G401.6 (cell line): ENCODE measurements around the gene FADS3.

Source experiments
- FAIRE-seq: peaks from 2 replicates; lab custom pipeline; 2012; peaks lifted over from hg19 to GRCh38; lab: Jason Lieb, UNC

The FADS3 gene

DNA sequence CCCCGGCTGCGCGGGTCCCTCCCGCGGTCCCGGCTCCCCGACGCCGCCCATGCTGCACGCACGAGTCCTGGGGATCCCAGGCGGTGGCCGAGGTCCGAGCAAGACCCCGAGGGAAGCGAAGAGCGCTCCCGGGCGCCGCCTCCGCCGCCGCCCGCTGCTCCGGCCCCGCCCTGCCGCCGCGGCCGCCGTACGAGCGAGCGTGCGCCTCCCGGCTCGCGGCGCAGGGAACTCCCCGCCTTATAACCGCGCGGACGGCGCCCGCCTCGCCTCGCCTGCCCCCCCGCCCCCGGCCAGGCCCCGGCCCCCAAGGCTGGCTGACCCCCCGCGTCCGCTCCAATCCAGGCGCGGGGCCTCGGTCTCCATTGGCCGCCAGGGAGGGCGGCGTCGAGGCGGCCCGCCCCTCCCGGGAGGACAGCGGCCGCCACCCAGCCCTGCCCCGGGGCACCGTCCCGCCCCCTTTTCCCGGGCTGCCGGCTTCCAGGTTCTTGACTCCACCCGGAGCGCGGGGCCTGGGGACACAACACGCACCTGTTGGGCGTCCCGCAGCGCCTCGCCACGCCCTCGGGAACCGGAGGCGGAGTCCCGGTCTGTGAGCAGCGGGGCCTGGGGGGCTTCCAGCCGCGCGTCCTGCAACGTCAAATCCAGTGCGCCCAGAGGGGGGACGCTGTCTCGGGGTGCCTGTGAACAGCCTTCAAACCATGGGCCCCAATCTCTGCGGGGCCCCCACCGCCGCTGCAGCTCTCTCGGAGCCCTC lies at the start of gene FADS3:
Gene FADS3, minus strand, starts transcription at position 215 of the 754 bp plus-strand sequence. Its CDS starts 164 bp downstream, at position 51.
- FAIRE-seq = no peak

DNA sequence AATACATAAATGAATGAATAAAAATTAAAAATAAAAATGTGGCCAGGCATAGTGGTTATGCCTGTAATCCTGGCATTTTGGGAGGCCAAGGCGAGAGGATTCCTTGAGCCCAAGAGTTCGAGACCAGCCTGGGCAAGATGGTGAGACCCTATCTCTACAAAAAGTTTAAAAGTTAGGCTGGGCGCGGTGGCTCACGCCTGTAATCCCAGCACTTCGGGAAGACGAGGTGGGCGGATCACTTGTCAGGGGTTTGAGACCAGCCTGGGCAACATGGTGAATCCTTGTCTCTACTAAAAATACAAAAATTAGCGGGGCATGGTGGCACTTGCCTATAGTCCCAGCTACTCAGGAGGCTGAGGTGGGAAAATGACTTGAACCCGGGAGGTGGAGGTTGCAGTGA lies 49.1 kb upstream of the FADS3 start:
- no peak for FAIRE-seq

DNA sequence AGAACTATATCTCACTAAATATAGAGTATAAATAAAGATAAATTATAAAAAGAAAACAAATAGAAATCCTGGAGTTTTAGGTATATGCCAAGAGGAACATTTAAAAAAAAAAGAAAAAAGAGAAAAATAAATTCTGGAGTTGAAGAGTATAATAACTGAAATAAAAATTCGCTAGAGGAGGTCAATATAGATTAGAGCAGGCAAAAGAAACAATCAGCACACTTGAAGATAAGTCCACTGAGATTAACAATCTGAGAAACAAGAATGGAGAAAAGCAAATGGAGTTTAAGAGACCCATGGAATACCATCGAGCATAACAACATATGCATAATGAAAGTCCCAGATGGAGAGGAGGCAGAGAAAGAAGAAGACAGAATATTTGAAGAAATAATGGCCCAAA lies 44.5 kb upstream of the FADS3 start:
- peak; percentile 47 for FAIRE-seq

DNA sequence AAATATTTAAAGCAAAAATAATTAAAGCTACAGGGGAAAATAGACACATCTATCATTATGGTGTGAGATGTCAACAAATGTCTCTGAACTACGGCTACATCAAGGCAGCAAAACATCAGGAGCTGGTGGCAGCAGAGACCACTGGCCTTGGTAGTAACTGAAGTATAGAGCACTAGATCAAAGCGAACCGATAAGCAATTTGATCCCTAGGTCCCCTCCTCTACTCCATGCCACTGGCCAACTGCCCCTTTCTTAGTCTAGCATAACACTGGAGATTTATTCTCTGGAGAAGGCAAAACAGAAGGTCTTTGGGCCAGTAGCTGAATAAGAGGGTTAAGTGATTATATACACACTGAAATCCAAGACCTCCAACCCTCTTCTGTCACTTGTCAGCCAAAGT lies 39.6 kb upstream of the FADS3 start:
- no peak for FAIRE-seq

- FAIRE-seq = no peak
Observed at GRCh38 chr11:61928606-61929005, 37.3 kb upstream of the FADS3 start.

GRCh38 chr11:61927501-61927900 lies 36.2 kb upstream of the FADS3 start:
- no peak for FAIRE-seq

DNA sequence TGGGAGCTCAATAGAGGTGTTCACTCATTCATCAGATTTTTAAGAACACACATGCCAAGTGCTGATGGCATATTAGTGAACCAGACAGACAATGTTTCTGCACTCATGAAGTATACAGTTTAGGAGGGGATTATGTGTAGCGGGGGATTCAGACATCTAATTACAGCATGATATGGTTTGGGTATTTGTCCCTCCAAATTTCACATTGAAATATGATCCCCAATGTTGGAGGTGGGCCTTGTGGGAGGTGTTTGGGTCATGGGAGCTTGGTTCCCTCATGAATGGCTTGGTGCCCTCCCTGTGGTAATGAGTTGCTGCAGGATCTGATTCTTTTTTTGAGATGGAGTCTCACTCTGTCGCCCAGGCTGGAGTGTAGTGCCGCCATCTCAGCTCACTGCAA lies 34.9 kb upstream of the FADS3 start:
- FAIRE-seq = no peak

GRCh38 chr11:61925736-61926135 lies 34.4 kb upstream of the FADS3 start:
- FAIRE-seq = no peak

GRCh38 chr11:61924064-61924455 lies 32.7 kb upstream of the FADS3 start:
- FAIRE-seq = no peak

DNA sequence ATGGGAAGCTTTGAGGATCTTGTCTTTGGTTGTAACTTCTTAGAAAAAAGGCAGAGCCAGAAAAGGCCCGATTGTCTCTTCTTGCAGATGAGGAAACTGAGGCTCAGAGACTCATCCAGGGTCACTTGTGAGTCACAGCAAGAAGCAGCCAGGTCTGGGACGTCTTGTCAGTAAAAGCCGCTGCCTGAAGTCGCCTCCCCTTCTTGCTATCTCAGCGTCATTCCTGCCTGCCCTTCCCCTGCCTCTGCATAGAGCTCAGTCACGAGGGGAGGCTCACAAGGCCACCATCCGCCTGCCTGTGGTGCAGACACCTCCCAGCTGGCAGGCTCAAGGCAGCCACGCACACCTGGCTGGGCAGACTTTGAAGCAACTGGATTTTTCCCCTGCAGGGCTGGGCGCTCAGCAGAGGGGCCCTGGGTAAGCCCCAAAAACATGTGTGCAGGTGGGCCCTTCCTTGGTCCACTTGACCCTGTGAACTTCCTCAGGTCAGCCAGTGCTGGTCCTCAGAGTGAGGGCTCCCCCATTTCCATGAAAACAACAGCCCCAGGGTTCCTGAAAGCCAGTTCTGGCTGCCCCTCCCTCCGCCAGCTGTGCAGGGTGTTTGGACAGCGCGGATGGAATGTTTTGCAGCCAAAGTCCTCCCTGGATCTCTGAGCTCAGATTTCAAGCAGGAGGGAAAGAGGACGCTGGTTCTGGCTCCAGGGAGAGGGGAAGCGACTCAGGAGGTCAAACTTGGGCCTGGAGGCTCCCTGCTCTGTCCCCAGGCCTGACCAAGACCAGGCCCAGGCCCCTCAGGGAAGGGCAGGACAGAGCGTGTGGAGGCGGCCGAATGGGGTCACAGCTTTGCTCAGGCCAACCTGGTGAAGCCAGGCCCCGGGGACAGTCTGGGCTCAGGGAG lies 32.1 kb upstream of the FADS3 start:
- no peak for FAIRE-seq

DNA sequence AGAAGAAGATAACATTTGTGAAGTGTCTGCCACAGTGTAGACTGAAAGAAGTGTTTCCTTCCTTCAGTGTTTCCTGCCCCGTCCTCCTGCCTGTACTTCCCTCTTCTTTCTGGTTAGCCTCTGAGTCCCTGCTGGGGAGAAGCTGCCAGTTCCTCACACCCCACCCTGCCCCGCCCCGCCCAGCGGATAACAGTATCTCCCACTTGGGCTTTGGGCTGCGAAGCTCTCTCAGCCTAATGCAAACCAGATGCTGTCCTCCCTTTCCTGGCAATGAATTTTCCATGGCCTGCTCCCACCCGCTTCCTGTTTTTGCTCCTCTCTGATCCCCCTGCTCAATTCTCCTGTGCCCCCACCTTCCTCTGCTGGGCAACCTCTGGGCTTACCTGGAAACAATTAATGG lies 31.2 kb upstream of the FADS3 start:
- no peak for FAIRE-seq

GRCh38 chr11:61921446-61921845 lies 30.1 kb upstream of the FADS3 start:
- FAIRE-seq = no peak

DNA sequence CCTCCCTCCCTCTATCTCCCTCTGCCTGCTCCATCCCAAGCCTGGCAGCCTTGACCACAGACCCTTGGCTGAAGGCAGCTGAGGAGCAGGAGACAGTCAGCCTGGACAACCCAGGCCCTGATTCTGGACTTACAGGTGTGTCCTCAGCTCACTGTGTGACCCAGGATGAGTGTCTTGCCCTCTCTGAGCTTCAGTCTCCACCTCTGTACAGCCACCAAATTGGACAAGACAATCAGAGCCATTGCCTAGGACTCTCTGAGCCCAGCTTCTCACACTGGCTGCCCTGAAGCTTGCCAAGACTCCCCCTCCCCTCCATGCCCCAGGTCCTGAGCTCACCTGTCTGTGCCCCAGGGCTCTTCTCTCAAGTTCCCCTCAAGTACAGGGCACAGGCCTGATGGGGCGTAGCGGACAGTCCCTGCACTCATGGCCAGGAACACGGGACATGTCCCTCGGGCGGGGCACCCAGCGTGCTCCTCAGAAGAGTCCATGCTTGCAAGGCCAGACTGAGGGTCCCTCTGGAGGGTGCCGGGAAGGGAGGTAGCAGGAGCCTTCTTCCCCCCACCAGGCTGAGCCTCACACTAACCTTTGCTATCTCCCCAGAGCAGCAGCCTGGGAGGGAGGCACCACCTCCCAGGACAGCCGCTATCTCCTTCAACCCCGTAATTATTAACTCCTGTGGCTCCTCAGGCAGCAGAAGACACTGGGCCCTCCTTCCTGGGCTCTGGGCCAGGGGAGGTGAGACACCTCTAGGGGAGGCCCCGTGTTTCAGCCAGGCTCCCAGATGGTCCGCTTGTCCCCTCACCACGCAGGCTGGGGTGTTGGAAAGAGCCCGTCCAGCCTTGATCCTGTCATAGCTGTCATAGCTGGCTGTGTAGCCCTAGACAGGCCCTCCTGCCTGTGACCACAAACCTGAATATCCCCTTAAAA lies 28.6 kb upstream of the FADS3 start:
- no peak for FAIRE-seq

DNA sequence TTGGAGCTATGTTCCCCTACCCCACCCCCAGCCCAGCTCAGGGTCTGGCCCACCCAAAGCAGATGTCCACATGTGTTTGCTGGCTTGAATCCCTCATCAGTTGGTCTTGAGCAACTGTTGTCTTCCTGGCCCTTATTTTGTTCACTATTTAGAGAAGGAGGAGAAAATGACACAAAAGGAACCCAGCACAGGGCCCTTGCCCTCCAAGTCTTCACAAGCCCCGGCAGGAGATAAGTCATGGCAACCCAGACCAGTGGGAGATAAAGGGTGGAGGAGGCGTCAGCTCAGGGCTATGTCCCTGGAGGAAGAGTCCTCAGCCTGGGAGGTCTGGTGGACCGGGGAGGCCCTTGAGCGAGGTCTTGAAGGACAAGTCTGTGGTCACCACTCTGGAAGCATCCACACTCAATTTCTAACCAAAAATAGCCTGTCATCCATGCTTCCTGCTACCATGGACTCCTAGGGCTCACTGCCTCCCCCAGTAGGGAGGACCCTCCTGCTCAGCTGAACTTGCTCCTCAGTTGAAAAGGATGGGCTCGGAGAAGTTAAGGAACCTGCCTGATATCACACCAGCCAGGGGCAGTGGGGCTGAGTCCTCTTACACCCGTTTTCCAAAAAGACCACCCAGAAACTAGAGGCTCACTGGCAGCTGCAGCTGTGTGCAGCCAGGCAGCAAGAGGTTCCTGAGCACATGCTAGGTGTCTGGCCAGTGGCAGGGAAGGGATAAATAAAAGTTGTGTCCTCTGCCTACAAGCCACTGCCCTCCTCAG lies 27.8 kb upstream of the FADS3 start:
- FAIRE-seq = no peak

GRCh38 chr11:61918251-61918937 lies 27.0 kb upstream of the FADS3 start:
- FAIRE-seq = no peak

DNA sequence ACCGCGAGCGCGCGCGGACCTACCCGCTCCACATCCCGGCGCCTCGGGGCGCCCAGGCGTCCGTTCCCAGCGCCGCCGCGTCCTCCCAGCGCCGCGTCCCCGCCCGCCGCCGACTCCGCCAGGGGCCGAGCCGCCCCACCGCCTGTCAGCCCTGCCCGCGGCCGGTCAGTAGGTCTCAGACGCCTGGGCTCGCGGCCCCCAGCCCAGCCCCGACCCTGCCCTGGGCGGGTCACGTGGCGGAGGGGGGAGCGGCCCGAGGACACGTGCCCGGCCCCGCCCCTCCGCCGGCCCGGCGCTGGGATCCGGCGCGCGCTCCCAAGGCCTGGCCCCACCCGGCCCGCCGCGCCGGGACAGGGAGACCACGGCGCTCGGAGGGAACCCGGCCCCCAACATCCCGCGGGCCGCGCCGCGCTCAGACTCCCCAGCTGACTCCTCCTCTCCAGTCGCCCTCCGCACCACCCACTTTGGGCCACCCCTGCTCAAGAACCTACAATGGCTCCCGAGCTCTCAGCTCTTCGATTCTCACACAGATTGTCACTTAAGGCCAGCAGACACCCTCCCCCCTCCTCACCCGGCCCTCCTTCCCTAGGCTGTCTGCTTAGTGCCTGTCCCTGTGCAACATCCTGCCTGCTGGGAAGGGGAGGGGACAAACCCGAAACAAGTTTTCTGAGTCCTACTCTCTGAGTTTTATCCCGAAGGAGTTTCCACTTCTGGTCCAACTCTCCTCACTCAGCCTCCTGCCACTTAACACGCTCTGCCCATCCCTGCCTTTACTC lies 26.2 kb upstream of the FADS3 start, which contains the start of gene RAB3IL1:
Gene RAB3IL1, minus strand, starts transcription at position 233 of the 776 bp plus-strand sequence. Its CDS starts 199 bp downstream, at position 34.
- no peak for FAIRE-seq

GRCh38 chr11:61916737-61917333 lies 25.5 kb upstream of the FADS3 start:
- no peak for FAIRE-seq

- no peak for FAIRE-seq
Observed at GRCh38 chr11:61914471-61915171, 23.3 kb upstream of the FADS3 start.
